ENCODE measurements around the gene ILF3.
"Not testable (repeated sequence)": the region's sequence is repeated elsewhere in the genome, so short reads cannot be mapped to it uniquely, and the experiment has no call there.

Gene ILF3

DNA sequence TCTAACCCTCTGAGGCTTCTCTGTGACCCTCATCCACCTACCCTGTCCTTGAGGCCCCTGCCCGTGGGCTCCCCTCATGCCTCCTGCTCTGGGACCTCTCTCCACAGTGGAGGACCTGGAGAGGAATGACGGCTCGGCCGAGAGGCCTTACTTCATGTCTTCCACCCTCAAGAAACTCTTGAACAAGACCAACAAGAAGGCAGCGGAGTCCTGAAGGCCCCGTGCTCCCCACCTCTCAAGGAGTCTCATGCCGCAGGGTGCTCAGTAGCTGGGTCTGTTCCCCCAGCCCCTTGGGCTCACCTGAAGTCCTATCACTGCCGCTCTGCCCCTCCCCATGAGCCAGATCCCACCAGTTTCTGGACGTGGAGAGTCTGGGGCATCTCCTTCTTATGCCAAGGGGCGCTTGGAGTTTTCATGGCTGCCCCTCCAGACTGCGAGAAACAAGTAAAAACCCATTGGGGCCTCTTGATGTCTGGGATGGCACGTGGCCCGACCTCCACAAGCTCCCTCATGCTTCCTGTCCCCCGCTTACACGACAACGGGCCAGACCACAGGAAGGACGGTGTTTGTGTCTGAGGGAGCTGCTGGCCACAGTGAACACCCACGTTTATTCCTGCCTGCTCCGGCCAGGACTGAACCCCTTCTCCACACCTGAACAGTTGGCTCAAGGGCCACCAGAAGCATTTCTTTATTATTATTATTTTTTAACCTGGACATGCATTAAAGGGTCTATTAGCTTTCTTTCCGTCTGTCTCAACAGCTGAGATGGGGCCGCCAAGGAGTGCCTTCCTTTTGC is 10.8 kb upstream of the ILF3 start:
- DNase-seq, result no peak

DNA sequence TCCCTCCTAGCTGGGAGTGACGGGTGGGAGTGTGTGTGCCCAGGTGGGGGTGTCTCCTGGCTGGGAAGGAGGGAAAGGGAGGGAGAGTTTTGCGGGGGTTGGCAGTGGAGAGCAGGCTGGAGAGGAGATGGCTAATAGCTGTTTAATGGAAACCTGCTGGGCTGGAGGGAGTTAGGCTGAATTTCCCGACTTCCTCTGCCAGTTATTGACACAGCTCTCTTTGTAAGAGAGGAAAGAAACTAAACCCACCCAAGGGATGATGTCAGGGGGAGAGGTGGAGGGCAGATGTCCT is 10.2 kb upstream of the ILF3 start:
- no peak for DNase-seq

DNA sequence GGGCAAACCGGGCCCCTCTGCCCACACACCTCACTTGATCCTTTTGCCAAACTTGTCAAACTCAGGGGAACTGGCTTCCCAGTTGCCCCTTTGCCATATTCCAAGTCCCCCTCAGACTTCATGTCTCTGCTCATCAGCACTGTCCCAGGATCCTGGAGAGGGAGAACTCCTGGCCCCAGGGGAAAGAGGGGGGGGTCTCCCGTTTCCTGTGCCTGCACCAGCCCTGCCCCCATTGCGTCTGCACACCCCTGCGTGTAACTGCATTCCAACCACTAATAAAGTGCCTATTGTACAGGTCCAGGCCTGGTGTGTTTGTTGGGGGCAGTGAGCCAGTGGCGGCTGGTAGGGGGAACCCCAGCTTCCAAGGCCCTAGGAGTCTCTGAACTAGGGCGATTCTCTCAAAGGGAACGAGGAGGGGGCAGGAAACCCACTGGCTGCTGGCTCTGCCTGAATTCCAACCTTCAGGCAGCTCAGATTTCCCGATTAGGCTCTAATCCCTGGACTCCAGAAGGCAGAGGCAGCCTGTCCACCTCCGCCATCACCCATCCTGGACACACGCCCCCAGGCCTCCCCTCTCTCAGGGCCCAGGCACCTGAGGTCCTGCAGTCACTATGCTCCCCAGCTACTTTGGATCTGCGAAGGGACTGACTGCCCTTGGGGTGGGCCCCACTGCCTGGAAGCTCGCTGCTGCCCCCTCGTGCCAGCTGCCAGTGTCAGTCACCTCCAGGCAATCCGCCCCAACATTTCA is 9.7 kb upstream of the ILF3 start:
- peak; percentile 14 to 45 for DNase-seq

DNA sequence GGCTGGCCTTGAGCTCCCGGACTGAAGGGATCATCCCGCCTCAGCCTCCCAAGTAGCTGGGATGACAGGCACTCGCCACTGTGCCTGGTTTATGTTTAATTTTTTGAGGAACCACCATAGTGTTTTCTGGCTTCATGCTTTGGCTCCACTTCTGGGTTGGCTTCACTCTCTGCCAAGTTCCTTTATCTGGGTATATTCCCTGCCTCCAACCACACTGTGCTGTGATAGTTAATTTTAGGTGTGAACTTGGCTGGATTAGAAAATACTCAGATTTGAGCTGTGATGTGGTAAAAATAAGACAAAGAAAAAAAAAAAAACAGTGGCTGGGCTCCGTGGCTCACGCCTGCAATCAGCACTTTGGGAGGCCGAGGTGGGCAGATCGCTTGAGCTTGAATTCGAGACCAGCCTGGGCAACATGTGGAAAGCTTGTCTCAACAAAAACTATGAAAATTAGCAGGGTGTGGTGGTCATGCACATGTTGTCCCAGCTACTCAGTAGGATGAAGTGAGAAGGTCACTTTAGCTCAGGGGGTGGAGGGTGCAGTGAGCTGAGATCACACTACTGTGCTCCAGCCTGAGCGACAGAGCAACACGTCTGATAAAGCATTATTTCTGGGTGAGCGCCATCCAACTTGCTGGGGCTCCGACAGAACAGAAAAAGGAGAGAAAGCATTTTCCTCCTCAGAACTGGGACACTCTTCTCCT is 7.5 kb upstream of the ILF3 start:
- no peak for DNase-seq

DNA sequence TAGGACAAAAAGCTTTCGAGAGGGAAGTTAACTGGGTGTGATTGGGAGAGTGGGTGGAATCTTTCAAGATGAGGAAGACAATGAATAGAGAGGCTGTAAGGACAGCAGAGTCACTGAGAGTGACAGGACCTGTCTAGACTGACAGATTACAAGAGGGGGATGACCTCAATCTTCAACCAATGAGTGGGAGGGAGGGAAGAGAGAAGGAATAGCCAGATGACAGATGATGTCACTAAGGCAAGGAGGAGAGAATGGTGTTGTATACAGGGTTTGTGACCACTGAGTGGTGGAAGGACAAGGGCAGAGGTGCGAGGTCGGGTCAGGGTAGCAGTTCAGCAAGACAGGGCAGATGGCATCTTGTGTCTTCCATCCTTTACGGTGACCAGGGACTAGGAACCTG is 5.8 kb upstream of the ILF3 start:
- no peak for DNase-seq

DNA sequence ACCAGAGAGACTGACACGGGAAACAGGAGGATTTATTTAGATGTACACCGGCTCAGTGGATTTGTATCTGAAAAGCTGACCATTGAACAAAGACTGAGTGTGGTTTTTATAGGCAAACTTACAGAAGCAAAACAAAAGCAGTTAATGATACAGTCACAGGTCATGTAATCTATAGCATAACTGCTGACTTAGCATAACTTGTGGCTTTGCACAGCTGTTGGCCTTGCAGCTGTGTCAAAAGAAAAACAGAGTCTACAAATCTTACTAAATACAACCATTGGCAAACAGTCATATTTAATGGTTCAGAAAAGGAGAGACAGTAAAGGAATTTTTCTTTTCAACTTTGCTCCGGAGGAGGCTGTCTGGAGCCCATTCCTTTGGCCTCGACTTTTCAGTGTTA is 2.3 kb upstream of the ILF3 start:
- DNase-seq, result no peak

DNA sequence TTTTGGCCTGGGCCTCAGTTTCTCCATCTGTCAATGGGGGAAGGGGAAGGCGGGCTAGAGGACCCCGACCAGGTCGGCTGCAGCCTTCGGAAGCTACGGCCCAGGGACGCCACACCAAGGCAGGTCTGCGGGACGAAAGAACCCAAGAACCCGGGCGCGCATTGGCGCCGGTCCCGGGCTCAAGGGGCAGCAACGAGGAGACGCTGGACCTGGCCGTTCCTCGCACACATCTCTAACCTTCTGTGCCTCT is 739 bp upstream of the ILF3 start:
- no peak for DNase-seq

DNA sequence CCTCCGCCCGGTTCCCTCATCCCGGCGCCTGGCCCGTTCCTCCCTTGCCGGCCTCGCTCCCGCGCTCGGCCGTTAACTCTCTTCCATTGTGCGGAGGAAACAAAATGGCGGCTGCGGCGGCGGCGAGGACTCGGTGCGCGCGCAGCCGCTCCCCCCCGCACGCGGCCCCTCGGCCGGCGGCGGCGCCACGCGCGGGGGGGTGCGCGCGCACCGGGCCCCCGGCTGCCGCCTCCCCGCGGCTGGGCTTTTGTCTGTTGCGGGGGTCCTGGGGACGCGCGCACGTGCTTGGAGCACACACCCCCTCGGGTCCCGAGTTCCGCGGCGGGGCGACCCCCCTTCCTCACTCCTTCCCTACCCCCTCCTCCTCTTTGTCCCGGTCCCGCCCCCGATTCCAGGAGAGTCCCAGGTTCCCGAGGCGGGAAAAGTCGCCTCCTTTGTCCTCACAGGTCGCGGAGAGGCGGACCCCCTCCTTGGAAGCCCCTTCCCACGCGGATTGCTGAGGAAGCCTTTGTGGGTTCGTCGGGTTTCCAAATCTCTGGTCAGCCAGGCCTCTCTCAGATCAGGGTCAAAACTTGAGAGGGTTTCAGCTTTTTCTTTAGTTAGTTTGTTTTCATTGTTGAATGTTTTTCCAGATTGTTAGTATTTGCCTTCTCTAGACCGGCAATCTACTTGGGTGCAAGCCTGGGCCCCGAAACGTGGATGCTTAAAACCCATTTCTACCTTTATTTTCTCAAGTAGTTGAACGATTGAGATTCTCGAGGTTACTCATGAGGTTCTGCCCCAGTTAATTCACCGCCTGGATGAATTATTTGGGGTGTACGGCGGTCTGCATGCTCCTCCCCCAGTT is 687 bp downstream of the ILF3 start:
- DNase-seq, result peak; percentile 56 to 61

DNA sequence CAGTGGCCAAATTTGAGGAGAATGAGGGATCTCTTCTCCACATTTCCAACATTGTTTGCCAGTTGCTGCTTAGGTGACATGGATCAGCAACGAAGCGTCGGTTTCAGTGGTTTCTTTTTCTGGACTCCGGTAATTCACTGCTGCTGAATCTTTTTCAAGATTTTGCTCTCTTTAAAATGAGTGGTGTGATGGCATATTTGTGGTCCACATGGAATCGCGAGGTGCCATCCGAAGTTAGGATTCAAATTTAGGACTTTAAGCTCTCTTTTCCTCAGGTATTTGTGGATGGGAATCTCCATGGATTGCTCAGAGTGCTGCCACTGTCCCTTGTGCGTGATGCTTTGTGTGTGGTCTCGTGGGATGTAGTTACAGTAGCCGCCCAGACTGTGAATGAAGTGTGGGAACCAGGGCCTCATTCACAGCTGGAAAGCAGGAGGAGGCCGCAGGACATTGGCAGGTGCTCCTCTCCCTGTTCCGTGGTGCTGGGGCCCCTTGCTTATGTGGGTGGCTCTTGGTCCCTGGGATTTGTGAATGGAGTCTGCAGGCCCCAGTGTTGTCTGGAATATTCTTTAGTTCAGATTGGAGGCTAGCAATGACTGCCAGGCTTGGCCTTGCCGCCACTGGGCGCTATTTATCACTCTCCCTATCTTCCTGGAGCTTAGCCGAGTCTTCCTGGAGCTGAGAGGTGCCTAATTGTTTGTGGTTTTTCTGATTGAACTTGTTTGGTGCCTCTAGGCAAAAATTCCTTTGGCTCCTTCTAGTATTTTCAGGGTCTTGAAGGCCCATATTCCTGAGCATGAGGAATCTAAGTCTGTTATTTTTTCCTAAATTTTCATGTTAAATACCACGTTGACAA is 1.5 kb downstream of the ILF3 start:
- DNase-seq, result no peak

DNA sequence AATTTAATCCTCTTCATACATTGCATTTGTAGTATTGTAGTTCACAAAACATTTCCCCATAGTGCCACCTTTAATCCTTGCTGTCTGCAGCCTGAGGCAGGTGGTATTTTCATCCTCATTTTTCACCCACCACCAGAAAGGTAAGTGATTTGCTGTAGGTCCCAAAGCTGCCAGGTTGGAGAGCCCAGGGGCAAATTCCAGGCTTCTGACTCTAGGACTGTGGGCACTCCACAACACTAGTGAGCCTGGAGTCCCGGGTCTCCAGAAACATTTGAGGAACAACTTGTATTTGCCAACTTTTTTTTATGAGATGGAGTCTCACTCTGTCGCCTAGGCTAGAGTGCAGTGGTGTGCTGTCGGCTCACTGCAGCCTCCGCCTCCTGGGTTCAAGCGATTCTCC is 6.2 kb downstream of the ILF3 start:
- no peak for DNase-seq

DNA sequence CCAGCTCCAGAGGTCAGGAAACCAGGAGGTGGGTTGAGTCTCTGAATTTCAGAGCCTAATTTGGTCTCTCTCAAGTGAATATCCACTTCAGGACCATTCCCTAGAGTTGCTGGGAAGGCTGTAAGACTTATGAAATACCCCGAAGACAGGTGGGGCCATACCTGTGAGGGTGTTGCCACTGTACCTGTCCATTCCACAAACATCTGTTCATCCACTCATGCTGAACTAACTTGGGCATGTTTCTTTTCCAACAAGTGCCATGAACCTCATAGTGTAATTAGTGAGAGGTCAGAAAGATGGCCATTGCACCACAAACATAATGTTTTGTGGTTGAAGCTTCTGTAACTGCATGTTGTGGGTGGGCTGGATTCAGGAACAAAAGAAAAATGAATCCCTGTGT is 7.8 kb downstream of the ILF3 start:
- DNase-seq, result no peak

DNA sequence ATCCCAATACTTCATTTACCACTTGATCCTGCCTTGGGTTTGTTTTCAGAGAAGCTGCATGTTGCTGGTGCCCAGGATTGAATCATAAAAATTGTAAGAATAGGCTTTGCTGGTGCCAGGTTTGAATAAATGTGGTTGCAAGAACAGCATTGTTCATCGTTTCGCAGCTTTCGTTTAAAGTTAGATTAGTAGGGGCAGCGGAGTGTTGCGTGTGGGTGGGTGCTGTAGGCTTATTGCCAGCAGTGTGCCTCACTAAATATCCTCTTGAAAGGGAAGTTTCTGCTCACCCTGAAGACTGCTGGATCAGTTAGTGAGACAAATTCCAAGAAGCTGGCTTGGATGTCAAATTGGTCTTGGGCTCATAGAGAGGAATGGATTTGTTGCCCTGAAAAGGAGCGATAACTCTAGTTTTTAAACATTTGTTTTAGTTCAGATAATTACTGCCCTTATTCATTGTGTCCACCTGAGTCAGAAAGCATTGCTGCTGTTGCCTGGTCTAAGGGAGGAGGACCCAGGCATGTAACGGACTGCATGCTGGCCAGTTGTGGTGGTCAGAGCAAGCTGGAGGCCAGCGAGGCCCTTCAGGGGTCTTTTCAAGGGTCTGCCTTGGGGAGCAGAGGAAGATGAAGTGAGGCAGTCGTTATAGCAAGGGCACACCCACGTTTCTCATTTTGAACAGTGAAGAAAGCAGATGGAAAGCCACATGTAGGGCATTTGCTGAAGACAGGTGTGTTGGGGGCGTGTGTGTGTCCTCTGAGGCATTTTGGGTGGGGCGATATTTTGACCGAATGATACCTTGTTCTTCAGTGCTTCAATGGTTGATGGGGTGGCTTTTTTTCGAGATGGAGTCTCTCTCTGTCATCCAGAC is 8.5 kb downstream of the ILF3 start:
- DNase-seq, result no peak

DNA sequence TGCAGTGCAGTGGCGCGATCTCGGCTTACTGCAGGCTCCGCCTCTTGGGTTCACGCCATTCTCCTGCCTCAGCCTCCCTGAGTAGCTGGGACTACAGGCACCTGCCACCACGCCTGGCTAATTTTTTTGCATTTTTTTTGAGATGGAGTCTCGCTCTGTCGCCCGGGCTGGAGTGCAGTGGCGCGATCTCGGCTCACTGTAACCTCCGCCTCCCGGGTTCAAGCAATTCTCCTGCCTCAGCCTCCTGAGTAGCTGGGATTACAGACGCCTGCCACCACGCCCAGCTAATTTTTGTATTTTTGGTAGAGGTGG is 9.1 kb downstream of the ILF3 start:
- DNase-seq, result not testable (repeated sequence)

DNA sequence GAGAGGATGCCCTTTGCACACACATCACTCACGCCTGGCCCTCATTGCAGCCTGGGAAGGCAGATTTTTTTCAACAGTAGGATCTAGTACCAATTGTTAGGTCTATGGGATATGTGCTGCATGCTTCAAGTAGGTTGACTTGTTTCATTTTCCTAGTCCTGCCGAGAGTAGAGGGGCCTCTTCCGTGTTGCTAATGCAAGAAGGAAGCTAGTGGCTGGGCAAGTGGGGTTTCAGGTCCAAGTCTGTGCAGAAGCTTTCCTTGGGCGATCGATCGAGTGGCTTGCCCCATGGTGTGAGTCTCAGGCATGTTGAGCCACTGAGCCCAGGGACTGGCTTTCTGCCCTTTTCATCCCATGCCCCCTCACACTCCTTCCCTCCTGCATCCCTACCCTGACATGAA is 13.7 kb downstream of the ILF3 start:
- DNase-seq, result no peak

DNA sequence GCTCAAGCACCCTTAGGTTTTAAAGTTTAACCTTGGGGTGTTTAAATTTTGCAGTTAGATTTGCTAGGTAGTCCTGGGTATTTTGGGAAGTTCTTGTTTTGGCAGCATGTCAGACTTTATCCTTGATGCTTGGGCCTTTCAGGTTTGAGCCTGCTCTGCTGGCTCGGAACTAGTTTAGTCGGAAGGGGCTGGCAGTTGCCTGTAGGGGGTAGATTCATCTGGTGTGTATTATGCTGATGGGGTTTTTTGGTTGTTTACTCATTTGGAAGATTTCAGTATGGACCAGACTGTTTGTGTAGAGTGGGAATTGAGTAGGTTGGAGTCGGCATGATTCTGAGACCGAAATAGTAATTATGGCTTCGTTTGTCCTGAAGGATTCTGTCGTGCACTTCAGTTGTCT is 15.1 kb downstream of the ILF3 start:
- DNase-seq, result no peak

DNA sequence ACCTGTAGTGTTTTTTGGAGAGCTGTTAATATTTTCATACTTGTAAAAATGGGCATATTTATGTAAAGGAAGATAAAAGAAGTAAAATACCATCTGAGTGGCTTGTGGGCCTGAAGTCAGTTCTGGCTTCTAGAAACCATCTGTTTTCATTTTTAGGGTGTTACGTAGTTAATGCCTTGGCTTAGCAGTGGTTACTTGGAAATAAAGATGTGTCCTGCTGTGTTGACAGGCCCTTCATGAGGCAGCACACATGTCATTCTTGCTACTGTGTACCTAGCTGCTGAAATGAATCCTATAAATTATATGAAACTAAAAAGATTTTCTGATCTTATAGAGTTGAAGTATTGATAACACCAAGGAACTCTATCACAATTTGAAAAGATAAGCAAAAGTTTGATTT is 16.0 kb downstream of the ILF3 start:
- no peak for DNase-seq

DNA sequence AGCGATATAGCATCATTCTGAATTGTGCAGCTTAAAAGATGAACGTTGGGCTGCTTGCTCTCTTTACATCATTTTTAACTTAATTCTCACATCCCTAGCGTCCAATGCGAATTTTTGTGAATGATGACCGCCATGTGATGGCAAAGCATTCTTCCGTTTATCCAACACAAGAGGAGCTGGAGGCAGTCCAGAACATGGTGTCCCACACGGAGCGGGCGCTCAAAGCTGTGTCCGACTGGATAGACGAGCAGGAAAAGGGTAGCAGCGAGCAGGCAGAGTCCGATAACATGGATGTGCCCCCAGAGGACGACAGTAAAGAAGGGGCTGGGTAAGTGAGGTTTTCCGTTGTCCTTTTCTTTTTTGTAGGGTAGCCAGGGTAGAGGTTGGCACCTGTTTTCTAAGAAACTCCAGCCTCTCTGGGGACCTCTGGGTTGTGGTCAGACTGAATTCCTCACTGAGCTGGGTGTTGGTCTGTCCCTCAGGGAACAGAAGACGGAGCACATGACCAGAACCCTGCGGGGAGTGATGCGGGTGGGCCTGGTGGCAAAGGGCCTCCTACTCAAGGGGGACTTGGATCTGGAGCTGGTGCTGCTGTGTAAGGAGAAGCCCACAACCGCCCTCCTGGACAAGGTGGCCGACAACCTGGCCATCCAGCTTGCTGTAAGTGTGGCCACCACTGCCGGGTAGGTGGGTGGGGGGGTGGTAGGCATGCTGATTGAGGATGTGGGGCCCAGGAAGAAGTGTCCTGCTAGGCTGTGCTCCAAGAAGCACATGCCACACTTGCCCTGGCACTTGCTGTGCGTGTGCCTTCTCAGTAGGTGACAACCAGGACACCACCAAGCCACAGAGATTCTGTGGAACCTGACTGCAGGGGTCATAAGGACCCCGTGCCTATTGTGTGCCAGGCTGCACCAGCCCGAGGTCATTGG is 17.0 kb downstream of the ILF3 start:
- no peak for DNase-seq

DNA sequence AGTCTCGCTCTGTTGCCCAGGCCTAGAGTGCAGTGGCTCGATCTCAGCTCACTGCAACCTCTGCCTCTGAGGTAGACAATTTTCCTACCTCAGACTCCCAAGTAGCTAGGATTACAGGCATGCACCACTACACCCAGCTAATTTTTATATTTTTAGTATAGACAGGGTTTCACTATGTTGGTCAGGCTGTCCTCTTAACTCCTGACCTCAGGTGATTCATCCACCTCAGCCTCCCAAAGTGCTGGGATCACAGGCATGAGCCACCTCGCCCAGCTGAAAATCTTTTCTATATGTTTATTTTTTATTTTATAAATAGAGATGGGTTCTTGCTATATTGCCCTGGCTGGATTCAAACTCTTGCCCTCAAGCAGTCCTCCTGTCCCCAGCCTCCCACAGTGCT is 17.8 kb downstream of the ILF3 start:
- DNase-seq, result not testable (repeated sequence)

DNA sequence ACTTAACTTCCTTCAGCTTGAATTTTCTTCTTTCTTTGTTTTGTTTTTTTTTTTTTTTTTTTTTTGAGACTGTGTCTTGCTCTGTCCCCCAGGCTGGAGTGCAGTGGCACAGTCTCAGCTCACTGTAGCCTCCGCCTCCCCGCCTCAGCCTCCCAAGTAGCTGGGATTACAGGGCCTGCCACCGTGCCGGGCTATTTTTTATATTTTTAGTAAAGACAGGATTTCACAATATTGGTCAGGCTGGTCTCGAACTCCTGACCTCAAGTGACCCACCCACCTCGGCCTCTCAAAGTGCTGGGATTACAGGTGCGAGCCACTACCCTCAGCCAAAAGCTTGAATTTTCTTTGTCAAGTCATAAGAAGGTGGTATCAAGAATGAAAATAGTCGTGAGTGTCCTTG is 21.1 kb downstream of the ILF3 start:
- not testable (repeated sequence) for DNase-seq

DNA sequence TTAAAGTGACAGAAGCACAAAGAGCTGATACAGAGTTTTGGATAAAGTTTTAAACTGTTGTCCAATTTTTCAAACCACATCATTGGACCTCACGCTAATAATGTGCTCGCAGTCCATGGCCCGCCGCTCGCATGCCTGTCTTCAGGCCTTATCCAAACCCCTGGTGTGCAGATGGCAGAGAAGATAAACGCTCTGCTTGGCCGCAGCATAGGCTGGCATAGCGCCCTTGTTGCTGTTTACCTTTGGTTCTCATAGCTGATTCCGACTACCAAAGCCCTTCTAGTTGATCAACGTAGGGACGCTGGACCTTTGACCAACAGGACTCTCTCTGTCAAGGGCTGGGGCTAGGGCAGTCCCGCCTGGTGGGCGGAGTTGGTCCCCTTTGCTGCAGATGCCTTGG is 23.6 kb downstream of the ILF3 start:
- no peak for DNase-seq

DNA sequence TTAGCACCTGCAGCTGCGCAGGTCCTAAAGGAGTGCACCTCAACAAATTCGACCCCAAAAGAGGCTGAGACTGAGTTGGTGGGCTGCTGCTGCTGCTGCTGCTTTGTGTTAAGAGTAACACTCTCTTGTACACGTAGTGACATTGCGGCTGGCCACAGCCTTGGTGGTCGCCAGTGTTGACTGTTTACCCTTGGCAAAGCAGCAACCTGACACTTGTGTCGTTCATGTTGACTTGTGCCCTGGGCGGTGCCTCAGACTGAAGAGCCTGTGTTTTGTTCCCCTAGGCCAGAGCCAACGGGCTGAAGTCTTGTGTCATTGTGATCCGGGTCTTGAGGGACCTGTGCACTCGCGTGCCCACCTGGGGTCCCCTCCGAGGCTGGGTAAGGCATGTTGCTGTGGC is 24.7 kb downstream of the ILF3 start:
- no peak for DNase-seq
